AG04450 (cell line): Measurements from ENCODE around the gene OAS3. TPM values are rescaled to one million over a fixed set of nuclear protein-coding genes. Genes with fewer than 3 reads are reported as not detected.
"Not testable (repeated sequence)": the region's sequence is repeated elsewhere in the genome, so short reads cannot be mapped to it uniquely, and the experiment has no call there.

Experiments used
- CTCF ChIA-PET: fragments of 300-600, 350-600 bp; formaldehyde crosslinking; extraction: SDS; loops from one replicate; lab custom pipeline; 2022; ENCODE audit warnings: antibody characterized with exemption, inconsistent platforms; lab: Charles Lee
- POLR2A ChIA-PET: fragments of 350-600 bp; formaldehyde crosslinking; extraction: SDS; loops from one replicate; lab custom pipeline; 2021; ENCODE audit warnings: antibody characterized with exemption, inconsistent platforms; lab: Yijun Ruan, JAX
- DNase-seq: peaks from one replicate; pipeline ENCODE4 v3.0.0-alpha.2; 2011; ENCODE audit warnings: low read depth, low spot score
- H3K27ac ChIP-seq: one replicate; pipeline ENCODE4 v1.5.1; 2012; ENCODE audit warnings: low read depth, low read length, control low read depth
- H3K27me3 ChIP-seq: one replicate; pipeline ENCODE4 v1.6.0; 2012; ENCODE audit warnings: low read length; ENCODE audit not compliant: control insufficient read depth, insufficient read depth
- H3K4me3 ChIP-seq: 2 replicates; pipeline ENCODE4 v1.5.1; 2011; ENCODE audit warnings: mild to moderate bottlenecking, low read depth, low read length, control low read depth
- H3K9me3 ChIP-seq: 2 replicates; pipeline ENCODE4 v1.5.1; 2012; ENCODE audit warnings: low read length; ENCODE audit not compliant: control insufficient read depth, insufficient read depth
- CTCF ChIP-seq: IDR thresholded peaks from 2 replicates; pipeline ENCODE4 v1.5.1; 2011; ENCODE audit warnings: low read depth, low read length, control low read depth, inconsistent platforms
- polyA plus RNA-seq: library from polyadenylated mRNA; depleted of rRNA; stranded (reverse); fragments of >200 nt; gene quantifications from 2 replicates; pipeline ENCODE4 v1.2.3, GENCODE V29; 2011

The OAS3 gene
- polyA plus RNA-seq, 1 experiment, result 8.5 TPM

- Histone ChIP-seq H3K9me3 (no peaks in the 10 kb centered on the region), H3K4me3 (no peak overlapping the region), H3K27me3 (no peaks in the 10 kb centered on the region), H3K27ac (no peak overlapping the region)
- no peak for DNase-seq
- ChIA-PET POLR2A (no interaction called here), CTCF (no interaction called here)
- TF ChIP-seq CTCF, result no peak
These were observed 12.4 kb downstream of the OAS3 start for GRCh38 chr12:112950701-112951100.

- CTCF ChIA-PET, result interaction anchor here (1.1 kb wide), 1 partner anchor 57 kb away, joined by 3 read pairs; no protein-coding TSS in a partner anchor
- H3K9me3 ChIP-seq, POLR2A ChIA-PET, H3K27me3 ChIP-seq, H3K27ac ChIP-seq, DNase-seq, H3K4me3 ChIP-seq: not testable (repeated sequence)
These were observed 18.9 kb downstream of the OAS3 start for GRCh38 chr12:112957125-112957524.

- Histone ChIP-seq H3K9me3 (no peaks in the 10 kb centered on the region; the same call in 1 of the 2 replicates), H3K4me3 (no peak overlapping the region), H3K27ac (no peak overlapping the region), H3K27me3 (no peaks in the 10 kb centered on the region)
- no peak for TF ChIP-seq CTCF
- ChIA-PET CTCF (interaction anchor here (1.5 kb wide), 1 partner anchor 32 kb away, joined by 4 read pairs; no protein-coding TSS in a partner anchor), POLR2A (no interaction called here)
- DNase-seq, result no peak
These were observed 22.8 kb downstream of the OAS3 start for GRCh38 chr12:112961074-112961473.

- H3K9me3 ChIP-seq, result no peaks in the 10 kb centered on the region; the same call in 1 of the 2 replicates
- no peak for DNase-seq
- H3K27ac ChIP-seq, result no peak overlapping the region
- ChIA-PET CTCF (interaction anchor here (1.5 kb wide), 1 partner anchor 31 kb away, joined by 4 read pairs; no protein-coding TSS in a partner anchor), POLR2A (no interaction called here)
- no peak for TF ChIP-seq CTCF
- no peaks in the 10 kb centered on the region for H3K27me3 ChIP-seq
- no peak overlapping the region for H3K4me3 ChIP-seq
These were observed 23.3 kb downstream of the OAS3 start for GRCh38 chr12:112961536-112961935.

- H3K9me3 ChIP-seq, result no peaks in the 10 kb centered on the region; the same call in 1 of the 2 replicates
- no peaks in the 10 kb centered on the region for H3K27me3 ChIP-seq
- POLR2A ChIA-PET, result no interaction called here
- TF ChIP-seq CTCF, result no peak
- no peak overlapping the region for H3K27ac ChIP-seq
- DNase-seq, result no peak
- H3K4me3 ChIP-seq, result no peak overlapping the region
- CTCF ChIA-PET, result interaction anchor here (1.0 to 1.4 kb wide), 2 partner anchors 17 to 31 kb away, joined by 3 to 4 read pairs; no protein-coding TSS in a partner anchor
These were observed 24.3 kb downstream of the OAS3 start for GRCh38 chr12:112962561-112962960.
